K562 (cell line): ENCODE data around the gene CPNE1. TPM values are rescaled to one million over a fixed set of nuclear protein-coding genes. Genes with fewer than 3 reads are reported as not detected.

Source experiments
- ATF7 ChIP-seq: fragments of 450-650 bp; IDR thresholded peaks from 2 replicates; pipeline ENCODE4 v1.7.1; 2014; ENCODE audit warnings: mild to moderate bottlenecking, moderate library complexity
- BRD9 ChIP-seq: fragments of 450-650 bp; IDR thresholded peaks from 2 replicates; pipeline ENCODE4 v1.6.1; 2018; ENCODE audit warnings: low read depth; ENCODE audit not compliant: partially characterized antibody
- CHD1 ChIP-seq: fragments of 200-600 bp; sonication (generic); IDR thresholded peaks from one replicate; pipeline ENCODE4 v1.6.1; 2012; ENCODE audit warnings: mild to moderate bottlenecking, moderate library complexity, low read length, inconsistent platforms
- EP400 ChIP-seq: fragments of 450-650 bp; IDR thresholded peaks from 2 replicates; pipeline ENCODE4 v1.6.1; 2017; ENCODE audit warnings: antibody characterized with exemption, mild to moderate bottlenecking, moderate library complexity
- FOXK2 ChIP-seq, 2 experiments: fragments of 450-650 bp; IDR thresholded peaks in 1 of 2; conservative IDR thresholded peaks in 1 of 2; 2 replicates each; pipeline ENCODE4 v1.6.1; 2016; ENCODE audit warnings: low read depth in 2 of 2, mild to moderate bottlenecking in 1 of 2
- JUN ChIP-seq, 2 experiments: sonication (generic) in 1 of 2; formaldehyde crosslinking in 1 of 2; IDR thresholded peaks; 2 replicates each; pipeline versions ENCODE4 v1.6.1 to v1.8.0; 2012 to 2022; ENCODE audit warnings: borderline replicate concordance in 2 of 2, mild to moderate bottlenecking in 2 of 2, improper control_type of control experiment in 1 of 2, low read depth in 1 of 2, low read length in 1 of 2, missing genetic modification reagents in 1 of 2
- KDM5B ChIP-seq: fragments of 200-600 bp; sonication (generic); IDR thresholded peaks from 2 replicates; pipeline ENCODE4 v1.6.1; 2012; ENCODE audit warnings: low read depth, mild to moderate bottlenecking, moderate library complexity, low read length, control low read depth, inconsistent platforms; ENCODE audit not compliant: insufficient replicate concordance
- MAZ ChIP-seq, 2 experiments: fragments of 450-650 bp in 1 of 2; sonication (generic) in 1 of 2; formaldehyde crosslinking; IDR thresholded peaks in 1 of 2; conservative IDR thresholded peaks in 1 of 2; 2 replicates each; pipeline versions ENCODE4 v1.4.0 to v1.5.0; 2020; ENCODE audit warnings: mild to moderate bottlenecking in 1 of 2, missing genetic modification reagents in 1 of 2
- SMAD4 ChIP-seq: fragments of 250-450 bp; sonication (Bioruptor Pico); conservative IDR thresholded peaks from 2 replicates; pipeline ENCODE4 v1.8.0; 2021; ENCODE audit warnings: inconsistent platforms, mild to moderate bottlenecking, moderate library complexity
- SP2 ChIP-seq: IDR thresholded peaks from 2 replicates; pipeline ENCODE4 v1.6.1; 2011; ENCODE audit warnings: mild to moderate bottlenecking, low read depth, low read length, moderate library complexity; ENCODE audit not compliant: poor library complexity, severe bottlenecking; ENCODE audit errors: extremely low read depth
- SRF ChIP-seq, 2 experiments: fragments of 250-450, 450-650 bp in 1 of 2; sonication (Bioruptor Pico) in 1 of 2; sonication (generic) in 1 of 2; formaldehyde crosslinking; IDR thresholded peaks; 2 replicates each; pipeline versions ENCODE4 v1.5.0 to v1.5.1; 2020 to 2022; ENCODE audit warnings: mild to moderate bottlenecking in 1 of 2, missing genetic modification reagents in 1 of 2
- SRSF7 ChIP-seq: fragments of 200-400 bp; formaldehyde crosslinking; optimal IDR thresholded peaks from 2 replicates; pipeline ENCODE3; 2017; ENCODE audit warnings: mild to moderate bottlenecking, low read depth, low read length
- TARDBP ChIP-seq: fragments of 450-650 bp; IDR thresholded peaks from 2 replicates; pipeline ENCODE4 v1.6.1; 2016
- ZNF212 ChIP-seq: fragments of 450-650 bp; formaldehyde crosslinking; IDR thresholded peaks from 2 replicates; pipeline ENCODE4 v1.4.0; 2020; ENCODE audit warnings: mild to moderate bottlenecking
- polyA plus RNA-seq, 8 experiments: library from polyadenylated mRNA; depleted of rRNA in 4 of 8; stranded (reverse) in 5 of 8; unstranded in 3 of 8; fragments of >200 nt; fragmentation: Nextera tagmentation in 2 of 8; fragmentation: Illumina TruSeq in 1 of 8; extraction: Ambion mirVana in 2 of 8; extraction: Trizol in 1 of 8; gene quantifications; 2 replicates each; pipeline versions ENCODE4 v1.2.1 to v1.2.3, GENCODE V29; 2011 to 2014; ENCODE audit warnings: inconsistent platforms in 1 of 8, missing spikeins in 1 of 8
- total RNA-seq, 7 experiments: library from RNA; depleted of rRNA in 6 of 7; stranded (reverse); fragments of >200 nt in 6 of 7; fragmentation: Illumina TruSeq in 2 of 7; extraction: Trizol in 2 of 7; gene quantifications; 2 replicates each; pipeline versions ENCODE4 v1.2.1 to v1.2.3, GENCODE V29; 2011 to 2021; ENCODE audit warnings: low replicate concordance in 1 of 7
- TF ChIP-seq, protein P1 (sequence below): fragments of 250-450 bp; sonication (Bioruptor Pico); IDR thresholded peaks from 2 replicates; pipeline ENCODE4 v1.8.0; 2021; ENCODE audit warnings: borderline replicate concordance, mild to moderate bottlenecking, moderate library complexity; ENCODE audit not compliant: poor library complexity, severe bottlenecking
- TF ChIP-seq, protein P2 (sequence below): IDR thresholded peaks from 2 replicates; pipeline ENCODE4 v1.6.1; 2012; ENCODE audit warnings: low read depth, low read length, improper control_type of control experiment, borderline replicate concordance
- TF ChIP-seq, protein P3 (sequence below), 2 experiments: fragments of 450-650 bp in 1 of 2; sonication (generic) in 1 of 2; formaldehyde crosslinking in 1 of 2; IDR thresholded peaks in 1 of 2; conservative IDR thresholded peaks in 1 of 2; 2 replicates each; pipeline versions ENCODE4 v1.6.1 to v1.8.1; 2016 to 2023; ENCODE audit warnings: mild to moderate bottlenecking in 2 of 2, moderate library complexity in 2 of 2, inconsistent platforms in 1 of 2, missing genetic modification reagents in 1 of 2
- TF ChIP-seq, protein P4 (sequence below): fragments of 250-450 bp; sonication (Bioruptor Pico); IDR thresholded peaks from 2 replicates; pipeline ENCODE4 v1.5.0; 2021
- TF ChIP-seq, protein P5 (sequence below): sonication (generic); formaldehyde crosslinking; IDR thresholded peaks from 2 replicates; pipeline ENCODE4 v1.8.1; 2023; ENCODE audit warnings: mild to moderate bottlenecking, missing genetic modification reagents

Gene CPNE1
- total and polyA plus RNA-seq, 9 of the 15 experiments (the other 6 are each of a cell fraction or from before 2014, with no cell fraction given): 42.1 to 102 (median 56.0) TPM

DNA sequence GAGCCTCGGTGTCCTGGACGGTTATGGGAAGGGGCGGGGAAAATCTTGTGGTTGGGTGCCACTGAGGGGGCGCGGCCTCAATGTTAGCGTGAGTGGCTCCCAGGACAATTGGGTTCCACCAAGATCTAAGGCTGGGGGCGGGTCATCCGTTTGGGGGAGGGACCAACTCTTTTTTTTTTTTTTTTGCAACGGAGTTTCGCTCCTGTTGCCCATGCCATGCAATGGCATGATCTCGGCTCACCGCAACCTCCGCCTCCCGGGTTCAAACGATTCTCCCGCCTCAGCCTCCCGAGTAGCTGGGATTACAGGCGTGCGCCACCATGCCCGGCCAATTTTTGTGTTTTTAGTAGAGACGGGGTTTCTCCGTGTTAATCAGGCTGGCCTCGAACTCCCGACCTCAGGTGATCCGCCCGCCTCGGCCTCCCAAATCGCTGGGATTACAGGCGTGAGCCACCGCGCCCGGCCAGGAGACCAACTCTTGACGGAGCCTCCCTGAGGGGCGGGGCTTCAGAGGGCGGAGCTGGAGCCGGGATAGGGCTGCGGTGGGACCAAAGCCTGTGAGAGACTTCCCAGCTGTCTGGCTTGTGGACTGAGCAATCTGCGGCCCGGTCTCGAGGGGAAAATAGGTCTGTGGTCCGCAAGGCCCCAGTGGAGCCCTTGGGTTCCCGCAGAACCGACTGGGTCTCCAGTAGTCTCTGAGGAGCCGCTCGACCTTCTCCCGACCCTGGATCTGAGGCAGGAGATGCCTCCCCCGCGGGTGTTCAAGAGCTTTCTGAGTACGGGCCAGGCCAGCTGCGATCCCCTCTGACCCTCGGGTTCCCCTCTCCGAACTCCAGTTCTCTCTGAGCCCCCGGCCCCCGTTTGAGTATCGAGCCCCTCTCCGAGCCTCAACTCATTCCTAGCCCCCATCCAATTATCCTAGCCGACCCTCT lies 48.0 kb downstream of the CPNE1 start (continued):
- peak; percentile 51; the same call in 1 of the 2 replicates for TF ChIP-seq SMAD4 (CRISPR knock-in tag)
- TF ChIP-seq, protein P1, sequence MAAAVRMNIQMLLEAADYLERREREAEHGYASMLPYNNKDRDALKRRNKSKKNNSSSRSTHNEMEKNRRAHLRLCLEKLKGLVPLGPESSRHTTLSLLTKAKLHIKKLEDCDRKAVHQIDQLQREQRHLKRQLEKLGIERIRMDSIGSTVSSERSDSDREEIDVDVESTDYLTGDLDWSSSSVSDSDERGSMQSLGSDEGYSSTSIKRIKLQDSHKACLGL: no peak
- TF ChIP-seq SP2: no peak
- TF ChIP-seq, protein P2, sequence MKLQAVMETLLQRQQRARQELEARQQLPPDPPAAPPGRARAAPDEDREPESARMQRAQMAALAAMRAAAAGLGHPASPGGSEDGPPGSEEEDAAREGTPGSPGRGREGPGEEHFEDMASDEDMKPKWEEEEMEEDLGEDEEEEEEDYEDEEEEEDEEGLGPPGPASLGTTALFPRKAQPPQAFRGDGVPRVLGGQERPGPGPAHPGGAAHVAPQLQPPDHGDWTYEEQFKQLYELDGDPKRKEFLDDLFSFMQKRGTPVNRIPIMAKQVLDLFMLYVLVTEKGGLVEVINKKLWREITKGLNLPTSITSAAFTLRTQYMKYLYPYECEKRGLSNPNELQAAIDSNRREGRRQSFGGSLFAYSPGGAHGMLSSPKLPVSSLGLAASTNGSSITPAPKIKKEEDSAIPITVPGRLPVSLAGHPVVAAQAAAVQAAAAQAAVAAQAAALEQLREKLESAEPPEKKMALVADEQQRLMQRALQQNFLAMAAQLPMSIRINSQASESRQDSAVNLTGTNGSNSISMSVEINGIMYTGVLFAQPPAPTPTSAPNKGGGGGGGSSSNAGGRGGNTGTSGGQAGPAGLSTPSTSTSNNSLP: no peak
- TF ChIP-seq FOXK2 (conservative IDR thresholded peaks at IDR 0.05 in 1 of 2, IDR thresholded peaks at IDR 0.05 in 1 of 2; ENCODE audit: low read depth in 2 of 2): no peak
- TF ChIP-seq, protein P3, sequence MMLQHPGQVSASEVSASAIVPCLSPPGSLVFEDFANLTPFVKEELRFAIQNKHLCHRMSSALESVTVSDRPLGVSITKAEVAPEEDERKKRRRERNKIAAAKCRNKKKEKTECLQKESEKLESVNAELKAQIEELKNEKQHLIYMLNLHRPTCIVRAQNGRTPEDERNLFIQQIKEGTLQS (IDR thresholded peaks at IDR 0.05): no peak
- TF ChIP-seq, protein P3 (CRISPR knock-in tag; conservative IDR thresholded peaks at IDR 0.05): 0 out of 2 replicates have a peak, but pooled peaks have one; percentile 19
- TF ChIP-seq ZNF212 (CRISPR knock-in tag): no peak
- TF ChIP-seq SRF (CRISPR knock-in tag; IDR thresholded peaks at IDR 0.05): peak in 1 of 2 experiments; percentile 51; a peak in 1 of 4 replicates
- TF ChIP-seq EP400: peak; percentile 69
- 0 out of 2 replicates have a peak, but pooled peaks have one; percentile 7 for TF ChIP-seq JUN (IDR thresholded peaks at IDR 0.05; ENCODE audit: borderline replicate concordance, low read depth, low read length)
- TF ChIP-seq JUN (CRISPR knock-in tag; IDR thresholded peaks at IDR 0.05; ENCODE audit: borderline replicate concordance): 0 out of 2 replicates have a peak, but pooled peaks have one; percentile 58
- TF ChIP-seq, protein P4, sequence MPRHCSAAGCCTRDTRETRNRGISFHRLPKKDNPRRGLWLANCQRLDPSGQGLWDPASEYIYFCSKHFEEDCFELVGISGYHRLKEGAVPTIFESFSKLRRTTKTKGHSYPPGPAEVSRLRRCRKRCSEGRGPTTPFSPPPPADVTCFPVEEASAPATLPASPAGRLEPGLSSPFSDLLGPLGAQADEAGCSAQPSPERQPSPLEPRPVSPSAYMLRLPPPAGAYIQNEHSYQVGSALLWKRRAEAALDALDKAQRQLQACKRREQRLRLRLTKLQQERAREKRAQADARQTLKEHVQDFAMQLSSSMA (CRISPR knock-in tag): no peak
- peak; percentile 20 to 39; a peak in 2 of 4 replicates for TF ChIP-seq MAZ (CRISPR knock-in tag; conservative IDR thresholded peaks at IDR 0.05 in 1 of 2, IDR thresholded peaks at IDR 0.05 in 1 of 2)
- TF ChIP-seq SRSF7: no peak
- peak; percentile 94 for TF ChIP-seq BRD9
- TF ChIP-seq CHD1: peak; percentile 74
- TF ChIP-seq KDM5B: peak; percentile 81
- TF ChIP-seq TARDBP: peak; percentile 45; the same call in 1 of the 2 replicates
- TF ChIP-seq, protein P5, sequence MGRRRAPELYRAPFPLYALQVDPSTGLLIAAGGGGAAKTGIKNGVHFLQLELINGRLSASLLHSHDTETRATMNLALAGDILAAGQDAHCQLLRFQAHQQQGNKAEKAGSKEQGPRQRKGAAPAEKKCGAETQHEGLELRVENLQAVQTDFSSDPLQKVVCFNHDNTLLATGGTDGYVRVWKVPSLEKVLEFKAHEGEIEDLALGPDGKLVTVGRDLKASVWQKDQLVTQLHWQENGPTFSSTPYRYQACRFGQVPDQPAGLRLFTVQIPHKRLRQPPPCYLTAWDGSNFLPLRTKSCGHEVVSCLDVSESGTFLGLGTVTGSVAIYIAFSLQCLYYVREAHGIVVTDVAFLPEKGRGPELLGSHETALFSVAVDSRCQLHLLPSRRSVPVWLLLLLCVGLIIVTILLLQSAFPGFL: no peak
- TF ChIP-seq ATF7: 0 out of 2 replicates have a peak, but pooled peaks have one; percentile 20
